Lower lobe of right lung (tissue), 2 donors: ENCODE measurements around the gene PER1. TPM values are rescaled to one million over a fixed set of nuclear protein-coding genes. Genes with fewer than 3 reads are reported as not detected.

Source experiments
- ATAC-seq, 2 donors: fragments of 200-7000 bp; cut with Tn5 transposase; one replicate each; pipeline ENCODE4 v1.9.1; 2020 to 2022; ENCODE audit warnings: mild to moderate bottlenecking in 2 of 2, moderate library complexity in 2 of 2
- DNase-seq: peaks from one replicate; pipeline ENCODE4 v3.0.0-alpha.2; 2020
- H3K27ac ChIP-seq: fragments of 200-600 bp; one replicate; pipeline ENCODE4 v1.8.0; 2022
- H3K27me3 ChIP-seq: fragments of 200-600 bp; one replicate; pipeline ENCODE4 v1.8.0; 2022; ENCODE audit warnings: low read depth
- H3K36me3 ChIP-seq: fragments of 200-600 bp; one replicate; pipeline ENCODE4 v1.8.0; 2022; ENCODE audit warnings: mild to moderate bottlenecking
- H3K4me1 ChIP-seq: fragments of 200-600 bp; one replicate; pipeline ENCODE4 v1.8.0; 2022
- H3K4me3 ChIP-seq: fragments of 200-600 bp; one replicate; pipeline ENCODE4 v1.8.0; 2022; ENCODE audit warnings: mild to moderate bottlenecking
- H3K9me3 ChIP-seq: fragments of 200-600 bp; one replicate; pipeline ENCODE4 v1.8.0; 2022
- CTCF ChIP-seq: fragments of 200-600 bp; IDR thresholded peaks from one replicate; pipeline ENCODE4 v1.8.0; 2022; ENCODE audit warnings: antibody characterized with exemption, mild to moderate bottlenecking
- intact Hi-C: fragments of 100-400 bp; cut with DNase I; formaldehyde crosslinking; loops from one replicate; pipeline ENCODE4 v1.11.0; 2022
- long read RNA-seq: library from polyadenylated mRNA; unstranded; transcript quantifications from one replicate; pipeline ENCODE4 v2.0.0, GENCODE V29; 2021
- total RNA-seq: library from RNA; stranded (reverse); fragmentation: NEBNext Ultra II Directional; extraction: Animal tissue kit (Norgen Biotek cat#: 25700); gene quantifications from one replicate; pipeline ENCODE4 v1.2.1, GENCODE V29; 2021
- donor health status: DM: no; HTN: yes; CAD: no; lungs with severe emphysema.

PER1 gene, protein sequence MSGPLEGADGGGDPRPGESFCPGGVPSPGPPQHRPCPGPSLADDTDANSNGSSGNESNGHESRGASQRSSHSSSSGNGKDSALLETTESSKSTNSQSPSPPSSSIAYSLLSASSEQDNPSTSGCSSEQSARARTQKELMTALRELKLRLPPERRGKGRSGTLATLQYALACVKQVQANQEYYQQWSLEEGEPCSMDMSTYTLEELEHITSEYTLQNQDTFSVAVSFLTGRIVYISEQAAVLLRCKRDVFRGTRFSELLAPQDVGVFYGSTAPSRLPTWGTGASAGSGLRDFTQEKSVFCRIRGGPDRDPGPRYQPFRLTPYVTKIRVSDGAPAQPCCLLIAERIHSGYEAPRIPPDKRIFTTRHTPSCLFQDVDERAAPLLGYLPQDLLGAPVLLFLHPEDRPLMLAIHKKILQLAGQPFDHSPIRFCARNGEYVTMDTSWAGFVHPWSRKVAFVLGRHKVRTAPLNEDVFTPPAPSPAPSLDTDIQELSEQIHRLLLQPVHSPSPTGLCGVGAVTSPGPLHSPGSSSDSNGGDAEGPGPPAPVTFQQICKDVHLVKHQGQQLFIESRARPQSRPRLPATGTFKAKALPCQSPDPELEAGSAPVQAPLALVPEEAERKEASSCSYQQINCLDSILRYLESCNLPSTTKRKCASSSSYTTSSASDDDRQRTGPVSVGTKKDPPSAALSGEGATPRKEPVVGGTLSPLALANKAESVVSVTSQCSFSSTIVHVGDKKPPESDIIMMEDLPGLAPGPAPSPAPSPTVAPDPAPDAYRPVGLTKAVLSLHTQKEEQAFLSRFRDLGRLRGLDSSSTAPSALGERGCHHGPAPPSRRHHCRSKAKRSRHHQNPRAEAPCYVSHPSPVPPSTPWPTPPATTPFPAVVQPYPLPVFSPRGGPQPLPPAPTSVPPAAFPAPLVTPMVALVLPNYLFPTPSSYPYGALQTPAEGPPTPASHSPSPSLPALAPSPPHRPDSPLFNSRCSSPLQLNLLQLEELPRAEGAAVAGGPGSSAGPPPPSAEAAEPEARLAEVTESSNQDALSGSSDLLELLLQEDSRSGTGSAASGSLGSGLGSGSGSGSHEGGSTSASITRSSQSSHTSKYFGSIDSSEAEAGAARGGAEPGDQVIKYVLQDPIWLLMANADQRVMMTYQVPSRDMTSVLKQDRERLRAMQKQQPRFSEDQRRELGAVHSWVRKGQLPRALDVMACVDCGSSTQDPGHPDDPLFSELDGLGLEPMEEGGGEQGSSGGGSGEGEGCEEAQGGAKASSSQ (N-terminal part only)
- total RNA-seq, result 252 TPM
- long read RNA-seq, transcript PER1-219 (3 exons, 461 nt), result major isoform, 9 of 171 reads
- long read RNA-seq, partial matches to known transcripts, result 140 of 171 reads
- long read RNA-seq, other reads (novel, unspliced or antisense), result 20 of 171 reads

- TF ChIP-seq CTCF, result no peak
- peaks cover 48% of the 10 kb centered on the region for H3K36me3 ChIP-seq
- ATAC-seq (peak; percentile 67 to 70), DNase-seq (peak; percentile 99)
- H3K4me1 ChIP-seq, result peaks cover 56% of the 10 kb centered on the region
- peak within 1 kb of the TSS; percentile 99 for H3K27ac ChIP-seq
- peak within 1 kb of the TSS; percentile 73 for H3K4me3 ChIP-seq
- H3K27me3 ChIP-seq, result no peaks in the 10 kb centered on the region
- no peaks in the 10 kb centered on the region for H3K9me3 ChIP-seq
- intact Hi-C loops, result no loop called here
These were observed at the start of gene PER1 for GRCh38 chr17:8152112-8152775. Gene PER1 (minus strand): TSS chr17:8152404. CDS start chr17:8150706, 1,698 bp downstream.

DNA sequence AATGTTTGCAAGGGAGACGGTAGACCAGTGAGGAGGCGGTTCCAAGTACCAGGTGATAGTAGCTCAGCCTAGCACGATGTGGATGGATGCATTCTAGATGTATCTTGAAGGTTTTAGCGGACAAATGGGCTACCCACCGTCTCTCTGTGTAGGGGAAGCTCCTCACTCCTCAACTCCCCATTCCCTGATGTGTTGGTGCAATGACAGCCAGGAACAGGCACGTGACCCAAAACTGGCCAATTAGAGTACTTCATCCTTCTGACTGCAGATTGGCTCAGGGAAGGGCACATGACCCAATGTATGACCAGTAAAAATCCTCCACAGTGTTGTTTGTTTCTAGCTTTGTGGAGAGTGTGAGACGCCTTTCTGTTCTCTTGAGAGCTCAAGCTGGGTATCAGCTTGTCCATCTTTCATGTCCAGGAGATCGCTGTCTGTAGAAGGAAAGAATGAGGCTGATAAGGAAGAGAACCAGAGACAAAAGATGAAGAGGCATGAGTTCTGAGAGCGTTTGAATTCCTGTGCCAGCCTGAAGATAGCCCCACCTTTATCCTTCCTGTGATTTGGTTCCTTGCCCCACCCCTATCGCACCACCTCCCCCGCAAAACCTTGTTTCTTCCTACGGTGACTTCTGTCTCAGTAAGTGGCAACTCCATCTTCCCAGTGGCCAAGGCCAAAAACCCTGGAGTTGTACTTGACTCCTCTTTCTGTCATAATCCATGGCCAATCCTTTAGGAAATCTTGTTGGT, 40.0 kb upstream of the PER1 start:
- Histone ChIP-seq H3K27me3 (no peaks in the 10 kb centered on the region), H3K4me1 (peaks cover 52% of the 10 kb centered on the region), H3K4me3 (peak overlapping the region; percentile 43), H3K9me3 (no peaks in the 10 kb centered on the region), H3K36me3 (no peaks in the 10 kb centered on the region), H3K27ac (peak overlapping the region; percentile 98)
- TF ChIP-seq CTCF, result no peak
- peak; percentile 72 for DNase-seq
- intact Hi-C loops, result no loop called here
- peak; percentile 22 to 33 for ATAC-seq

DNA sequence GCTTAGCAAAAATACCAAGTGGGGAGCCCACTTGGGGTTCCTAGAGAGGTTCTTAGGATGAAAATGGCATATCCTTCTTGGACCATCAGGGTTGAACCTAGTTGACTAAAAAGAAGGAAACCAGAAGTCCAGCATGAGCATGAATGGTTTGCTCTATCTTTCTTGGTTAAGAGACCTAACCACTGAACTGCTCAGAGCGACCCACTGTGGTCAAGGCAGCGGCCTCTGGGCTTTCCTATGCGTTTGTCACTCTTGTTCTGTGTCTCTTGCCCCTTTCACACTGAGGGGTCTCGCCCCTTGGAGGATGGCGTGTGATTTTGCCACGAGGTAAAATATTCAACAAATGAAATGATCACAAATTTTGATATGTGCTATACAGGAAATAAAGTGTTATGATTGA, 38.3 kb upstream of the PER1 start:
- peaks cover 60% of the 10 kb centered on the region for H3K4me1 ChIP-seq
- intact Hi-C loops, result no loop called here
- peak overlapping the region; percentile 97 for H3K4me3 ChIP-seq
- no peak for TF ChIP-seq CTCF
- H3K27me3 ChIP-seq, result no peaks in the 10 kb centered on the region
- no peaks in the 10 kb centered on the region for H3K36me3 ChIP-seq
- no peak for DNase-seq
- no peak for ATAC-seq
- H3K27ac ChIP-seq, result peak overlapping the region; percentile 98
- no peaks in the 10 kb centered on the region for H3K9me3 ChIP-seq

DNA sequence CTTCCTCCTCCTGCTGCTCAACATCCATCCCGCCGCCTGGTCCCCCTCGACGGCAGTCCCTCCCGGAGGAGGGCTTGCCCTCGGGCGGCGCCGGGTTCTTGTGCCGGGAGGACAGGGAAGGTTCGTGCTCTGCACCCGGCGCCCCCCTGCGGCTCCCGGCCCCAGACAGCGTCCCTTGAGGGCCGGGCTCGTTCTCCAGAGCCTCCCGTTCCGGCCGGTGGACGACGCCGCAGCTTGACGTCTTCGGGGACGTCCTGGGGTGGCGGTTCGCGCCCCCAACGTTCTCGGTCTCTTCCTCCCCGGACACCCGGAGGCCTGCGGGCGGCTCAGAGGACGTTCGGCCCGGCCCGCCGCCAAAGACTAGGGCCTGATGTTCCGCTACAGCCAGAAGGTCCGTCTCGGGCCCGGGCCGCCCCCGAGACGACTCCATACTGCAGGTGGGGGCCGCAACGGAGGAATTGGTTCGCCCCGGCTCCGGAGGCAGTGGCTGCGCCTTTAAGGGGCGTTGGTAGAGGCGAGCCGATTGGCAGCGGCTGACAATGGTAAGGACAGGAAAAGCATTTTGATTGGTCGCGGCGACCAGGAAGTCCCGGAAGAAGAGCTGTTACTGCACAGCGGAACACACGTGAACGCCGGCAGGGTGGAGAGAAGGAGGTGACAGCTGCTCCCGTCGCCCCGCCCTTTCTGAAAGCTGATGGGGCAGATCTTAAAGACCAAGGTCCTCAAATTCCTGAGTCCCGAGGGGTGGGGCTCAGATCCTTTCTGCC, 37.7 kb upstream of the PER1 start, which contains the start of gene BORCS6:
BORCS6 (minus strand) TSS at position 470 of the 767 bp plus-strand sequence; CDS start at position 430, 40 bp downstream.
- intact Hi-C loops, result no loop called here
- H3K36me3 ChIP-seq, result no peaks in the 10 kb centered on the region
- peak within 1 kb of the TSS; percentile 98 for H3K27ac ChIP-seq
- ATAC-seq, result peak; percentile 76 to 87
- peak; percentile 17 for TF ChIP-seq CTCF
- H3K9me3 ChIP-seq, result no peaks in the 10 kb centered on the region
- no peaks in the 10 kb centered on the region for H3K27me3 ChIP-seq
- peaks cover 60% of the 10 kb centered on the region for H3K4me1 ChIP-seq
- peak; percentile 99 for DNase-seq
- H3K4me3 ChIP-seq, result peak within 1 kb of the TSS; percentile 97
